ENCODE data around the gene U2AF2. TPM values are rescaled to one million over a fixed set of nuclear protein-coding genes. Genes with fewer than 3 reads are reported as not detected.

U2AF2 gene
- total RNA-seq, 1 experiment from 2014 or later, result 411 TPM

DNA sequence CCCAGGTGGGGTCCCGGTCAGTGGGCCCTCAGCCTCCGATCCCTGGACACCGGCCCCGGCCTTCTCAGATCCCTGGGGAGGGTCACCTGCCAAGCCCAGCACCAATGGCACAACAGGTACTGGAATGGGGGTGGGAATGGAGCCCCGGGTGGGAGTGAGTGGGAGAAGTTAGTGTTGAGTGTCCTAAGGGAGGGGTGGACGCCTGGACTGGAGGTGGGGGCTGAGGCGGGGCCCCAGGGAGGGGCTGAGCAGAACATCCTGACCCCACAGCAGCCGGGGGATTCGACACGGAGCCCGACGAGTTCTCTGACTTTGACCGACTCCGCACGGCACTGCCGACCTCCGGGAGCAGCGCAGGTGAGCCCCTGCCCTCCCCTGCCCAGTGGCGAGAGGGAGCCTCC is 37.8 kb downstream of the U2AF2 start:
- Histone ChIP-seq H3K36me3 (ENCODE audit: insufficient read depth, low read length, poor library complexity, severe bottlenecking) (peaks cover 51% of the 10 kb centered on the region), H3K27ac (ENCODE audit: low read depth, low read length, poor library complexity, severe bottlenecking) (no peak overlapping the region), H3K4me1 (ENCODE audit: insufficient read depth, low read length, poor library complexity, severe bottlenecking) (no peaks in the 10 kb centered on the region), H3K9me3 (ENCODE audit: low read depth, low read length, poor library complexity, severe bottlenecking) (no peaks in the 10 kb centered on the region), H3K27me3 (replicated peaks; ENCODE audit: insufficient read depth, low read depth, low read length, poor library complexity) (no peaks in the 10 kb centered on the region), H3K4me3 (ENCODE audit: low read depth, low read length, poor library complexity, severe bottlenecking) (no peak overlapping the region)
- no peak for DNase-seq (ENCODE audit: low spot score)
- intact Hi-C loops (cut with micrococcal nuclease; ENCODE audit: unreplicated experiment), result no loop called here
- no TSS peak for BruUV-seq (replicated peaks)
- TF ChIP-seq EZH2 (IDR thresholded peaks at IDR 0.05; ENCODE audit: borderline replicate concordance, low read depth, low read length, poor library complexity, severe bottlenecking), result no peak
- POLR2A ChIA-PET (ENCODE audit: low non-redundant PET), result no interaction called here
- CTCF ChIA-PET, result no interaction called here

DNA sequence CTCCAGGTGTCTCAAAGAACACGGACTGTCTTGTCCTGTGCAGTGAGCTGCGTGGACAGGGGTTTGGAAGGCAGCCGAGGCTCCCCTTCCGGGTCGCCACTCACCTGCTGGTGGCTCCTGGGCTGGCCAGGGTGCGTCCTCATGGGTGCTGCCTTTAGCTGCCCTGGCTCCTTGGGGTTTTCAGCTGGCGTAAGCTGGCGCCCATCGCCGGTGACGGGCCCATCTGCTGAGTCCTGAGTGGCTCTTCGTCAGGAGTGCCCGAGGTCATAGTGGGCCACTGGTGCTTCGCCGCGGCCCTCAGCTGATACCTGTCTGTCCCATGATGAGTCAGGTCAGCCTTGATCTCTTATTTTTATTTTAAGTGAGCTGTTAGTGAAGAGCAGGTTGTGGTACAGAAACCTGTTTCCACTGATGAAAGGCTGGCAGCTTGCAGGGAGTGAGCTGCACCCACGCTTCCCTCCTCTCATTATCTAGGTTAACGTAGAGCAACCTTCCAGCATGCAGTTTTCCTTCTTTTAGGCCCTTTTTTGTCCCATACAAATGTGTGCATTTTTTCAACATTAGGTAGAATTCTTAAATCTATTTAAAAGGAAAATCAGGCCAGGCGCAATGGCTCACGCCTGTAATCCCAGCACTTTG is 38.6 kb downstream of the U2AF2 start:
- no peaks in the 10 kb centered on the region for H3K27me3 ChIP-seq (replicated peaks; ENCODE audit: insufficient read depth, low read depth, low read length, poor library complexity)
- ChIA-PET CTCF (interaction anchor here (0.7 kb wide), 1 partner anchor 118 kb away, joined by 9 read pairs; no protein-coding TSS in a partner anchor), POLR2A (ENCODE audit: low non-redundant PET) (no interaction called here)
- BruUV-seq (replicated peaks), result no TSS peak
- intact Hi-C loops (cut with micrococcal nuclease; ENCODE audit: unreplicated experiment), result no loop called here
- no peak overlapping the region for H3K4me3 ChIP-seq (ENCODE audit: low read depth, low read length, poor library complexity, severe bottlenecking)
- no peak for TF ChIP-seq EZH2 (IDR thresholded peaks at IDR 0.05; ENCODE audit: borderline replicate concordance, low read depth, low read length, poor library complexity, severe bottlenecking)
- TF ChIP-seq, protein P1, sequence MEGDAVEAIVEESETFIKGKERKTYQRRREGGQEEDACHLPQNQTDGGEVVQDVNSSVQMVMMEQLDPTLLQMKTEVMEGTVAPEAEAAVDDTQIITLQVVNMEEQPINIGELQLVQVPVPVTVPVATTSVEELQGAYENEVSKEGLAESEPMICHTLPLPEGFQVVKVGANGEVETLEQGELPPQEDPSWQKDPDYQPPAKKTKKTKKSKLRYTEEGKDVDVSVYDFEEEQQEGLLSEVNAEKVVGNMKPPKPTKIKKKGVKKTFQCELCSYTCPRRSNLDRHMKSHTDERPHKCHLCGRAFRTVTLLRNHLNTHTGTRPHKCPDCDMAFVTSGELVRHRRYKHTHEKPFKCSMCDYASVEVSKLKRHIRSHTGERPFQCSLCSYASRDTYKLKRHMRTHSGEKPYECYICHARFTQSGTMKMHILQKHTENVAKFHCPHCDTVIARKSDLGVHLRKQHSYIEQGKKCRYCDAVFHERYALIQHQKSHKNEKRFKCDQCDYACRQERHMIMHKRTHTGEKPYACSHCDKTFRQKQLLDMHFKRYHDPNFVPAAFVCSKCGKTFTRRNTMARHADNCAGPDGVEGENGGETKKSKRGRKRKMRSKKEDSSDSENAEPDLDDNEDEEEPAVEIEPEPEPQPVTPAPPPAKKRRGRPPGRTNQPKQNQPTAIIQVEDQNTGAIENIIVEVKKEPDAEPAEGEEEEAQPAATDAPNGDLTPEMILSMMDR (conservative IDR thresholded peaks at IDR 0.05; ENCODE audit: low read depth, low read length), result no peak
- no peak for DNase-seq (ENCODE audit: low spot score)
- no peaks in the 10 kb centered on the region for H3K9me3 ChIP-seq (ENCODE audit: low read depth, low read length, poor library complexity, severe bottlenecking)
- H3K27ac ChIP-seq (ENCODE audit: low read depth, low read length, poor library complexity, severe bottlenecking), result no peak overlapping the region
- peaks cover 52% of the 10 kb centered on the region for H3K36me3 ChIP-seq (ENCODE audit: insufficient read depth, low read length, poor library complexity, severe bottlenecking)
- H3K4me1 ChIP-seq (ENCODE audit: insufficient read depth, low read length, poor library complexity, severe bottlenecking), result no peaks in the 10 kb centered on the region

DNA sequence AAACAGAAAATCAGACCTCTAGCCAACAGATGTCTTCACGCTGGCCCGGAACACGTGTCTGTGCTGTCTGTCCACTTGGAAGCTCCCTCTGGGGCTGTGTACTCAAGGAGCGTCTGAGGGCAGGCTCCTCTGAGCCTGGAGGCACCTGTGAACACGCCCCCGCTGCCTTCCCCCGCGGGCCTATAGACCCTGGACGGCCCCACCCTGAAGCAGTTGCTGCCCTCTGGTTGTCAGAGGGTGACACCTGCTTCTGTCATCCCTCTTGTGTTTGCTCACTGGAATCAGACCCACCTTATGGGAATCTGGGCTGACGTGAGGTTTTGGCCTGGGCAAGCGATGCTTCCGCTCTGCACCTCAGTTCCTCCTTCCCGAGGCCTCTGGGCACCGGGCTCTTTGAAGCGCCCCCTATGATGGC is 39.4 kb downstream of the U2AF2 start:
- no peak for DNase-seq (ENCODE audit: low spot score)
- H3K27ac ChIP-seq (ENCODE audit: low read depth, low read length, poor library complexity, severe bottlenecking), result no peak overlapping the region
- no peak for TF ChIP-seq EZH2 (IDR thresholded peaks at IDR 0.05; ENCODE audit: borderline replicate concordance, low read depth, low read length, poor library complexity, severe bottlenecking)
- TF ChIP-seq, protein P1 (conservative IDR thresholded peaks at IDR 0.05; ENCODE audit: low read depth, low read length), result no peak
- H3K36me3 ChIP-seq (ENCODE audit: insufficient read depth, low read length, poor library complexity, severe bottlenecking), result peaks cover 52% of the 10 kb centered on the region
- H3K27me3 ChIP-seq (replicated peaks; ENCODE audit: insufficient read depth, low read depth, low read length, poor library complexity), result no peaks in the 10 kb centered on the region
- H3K4me1 ChIP-seq (ENCODE audit: insufficient read depth, low read length, poor library complexity, severe bottlenecking), result no peaks in the 10 kb centered on the region
- POLR2A ChIA-PET (ENCODE audit: low non-redundant PET), result no interaction called here
- intact Hi-C loops (cut with micrococcal nuclease; ENCODE audit: unreplicated experiment), result no loop called here
- CTCF ChIA-PET, result interaction anchor here (0.7 kb wide), 1 partner anchor 117 kb away, joined by 9 read pairs; no protein-coding TSS in a partner anchor
- no TSS peak for BruUV-seq (replicated peaks)
- H3K9me3 ChIP-seq (ENCODE audit: low read depth, low read length, poor library complexity, severe bottlenecking), result no peaks in the 10 kb centered on the region
- no peak overlapping the region for H3K4me3 ChIP-seq (ENCODE audit: low read depth, low read length, poor library complexity, severe bottlenecking)
